Astrocyte of the cerebellum (primary cell): Measurements from ENCODE around the gene MROH8.
A peak's percentile ranks its signal among the peaks of the same experiment; 100 is the strongest.

Experiments
- DNase-seq: peaks from one replicate; pipeline ENCODE4 v3.0.0-alpha.2; 2011; ENCODE audit warnings: low read depth
- H3K4me3 ChIP-seq: 2 replicates; pipeline ENCODE4 v1.5.1; 2011; ENCODE audit warnings: mild to moderate bottlenecking, low read depth, low read length, moderate library complexity
- CTCF ChIP-seq: IDR thresholded peaks from 2 replicates; pipeline ENCODE4 v1.5.1; 2012; ENCODE audit warnings: low read length, low read depth, moderate library complexity, mild to moderate bottlenecking; ENCODE audit errors: missing control alignments
- in situ Hi-C: cut with HindIII; loops from 2 replicates; pipeline ENCODE4 v1.10.0; 2017; ENCODE audit warnings: low sequenced_read_pairs

Gene MROH8

DNA sequence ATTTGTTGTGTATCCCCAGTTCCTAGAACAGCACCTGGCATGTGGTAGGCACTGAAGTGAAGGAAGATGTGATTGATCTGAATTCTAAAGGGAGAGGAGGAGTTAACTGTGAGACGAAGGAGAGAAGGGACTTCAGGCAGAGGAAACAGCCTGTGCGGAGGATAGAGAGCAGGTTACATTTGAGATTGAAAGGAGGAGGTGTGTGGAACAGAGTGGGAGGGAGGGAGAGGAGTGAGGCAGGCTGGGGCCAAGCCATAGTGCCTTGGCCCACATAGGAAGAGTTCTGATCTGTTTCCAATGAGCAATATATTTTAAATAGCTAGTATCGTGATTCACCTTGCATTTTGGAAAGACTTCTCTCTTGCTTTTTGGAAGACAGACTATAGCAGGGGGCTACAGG lies 13.9 kb upstream of the MROH8 start:
- in situ Hi-C loops: no loop called here
- H3K4me3 ChIP-seq: no peak overlapping the region
- TF ChIP-seq CTCF: no peak
- no peak for DNase-seq

DNA sequence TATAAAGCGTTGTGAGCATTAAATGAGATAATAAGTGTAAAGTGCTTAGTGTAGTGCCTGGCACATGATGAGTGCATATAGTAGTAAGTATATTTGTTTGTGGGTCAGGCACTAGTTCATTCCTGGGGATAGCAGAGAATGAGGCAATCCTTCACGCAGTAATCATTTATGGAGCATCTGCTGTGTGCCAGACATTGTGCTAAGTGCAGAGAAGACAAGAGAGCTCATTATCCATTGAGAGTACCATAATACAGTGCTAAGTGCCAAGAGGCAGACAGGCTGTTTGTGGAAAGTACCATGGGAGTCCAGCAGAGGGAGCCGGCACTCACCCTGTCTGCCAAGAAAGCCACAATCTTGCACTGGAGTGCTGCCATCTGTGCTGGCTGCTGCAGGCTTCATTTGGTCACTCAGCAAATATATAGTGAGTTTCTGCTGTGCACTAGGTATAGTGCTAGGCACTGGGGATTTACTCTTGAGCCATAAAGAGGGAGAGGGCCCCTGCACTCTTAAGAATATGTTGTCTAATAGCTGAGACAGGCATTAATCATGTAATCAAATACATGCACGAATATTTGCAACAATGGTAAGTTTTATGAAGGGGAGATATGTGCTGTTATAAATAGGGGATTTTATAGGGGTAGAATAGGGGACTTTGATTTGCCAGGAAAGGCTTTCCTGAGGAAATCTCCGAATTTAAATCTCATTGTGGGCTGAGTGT lies 12.9 kb upstream of the MROH8 start:
- TF ChIP-seq CTCF: peak; percentile 97
- peak; percentile 92 for DNase-seq
- in situ Hi-C loops: no loop called here
- no peak overlapping the region for H3K4me3 ChIP-seq

- no peak overlapping the region for H3K4me3 ChIP-seq
- TF ChIP-seq CTCF: no peak
- in situ Hi-C loops: no loop called here
- no peak for DNase-seq
Measured at GRCh38 chr20:37190354-37191112, 11.2 kb upstream of the MROH8 start.

DNA sequence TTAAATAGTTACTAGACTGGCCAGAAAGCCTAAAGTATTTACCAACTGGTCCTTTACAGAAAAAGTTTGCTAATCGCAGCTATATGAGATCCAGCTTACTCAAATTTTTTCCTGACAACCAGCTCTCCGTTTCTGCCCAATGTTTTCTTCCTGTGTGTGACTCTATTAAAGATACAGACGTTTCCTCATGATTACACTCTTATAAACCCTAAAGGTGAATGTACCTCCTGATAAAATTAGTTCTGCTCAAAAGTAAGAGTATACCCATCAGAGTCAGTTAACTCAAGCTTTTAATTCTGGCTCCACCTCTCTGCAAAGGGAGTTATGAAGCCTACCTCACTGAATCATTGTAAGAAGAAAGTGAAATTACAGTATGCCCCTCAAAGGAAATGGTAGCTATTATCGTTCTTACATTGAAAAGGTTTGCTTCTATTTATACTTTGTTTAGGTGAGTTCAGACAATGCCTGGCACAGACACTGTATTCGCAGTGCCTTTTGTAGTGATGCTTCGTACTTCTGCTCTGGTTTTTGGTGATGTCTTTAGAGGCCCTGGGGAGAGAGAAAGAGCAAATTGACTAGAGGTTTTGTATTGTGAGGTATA lies 10.2 kb upstream of the MROH8 start:
- no peak for TF ChIP-seq CTCF
- in situ Hi-C loops: no loop called here
- no peak for DNase-seq
- no peak overlapping the region for H3K4me3 ChIP-seq

DNA sequence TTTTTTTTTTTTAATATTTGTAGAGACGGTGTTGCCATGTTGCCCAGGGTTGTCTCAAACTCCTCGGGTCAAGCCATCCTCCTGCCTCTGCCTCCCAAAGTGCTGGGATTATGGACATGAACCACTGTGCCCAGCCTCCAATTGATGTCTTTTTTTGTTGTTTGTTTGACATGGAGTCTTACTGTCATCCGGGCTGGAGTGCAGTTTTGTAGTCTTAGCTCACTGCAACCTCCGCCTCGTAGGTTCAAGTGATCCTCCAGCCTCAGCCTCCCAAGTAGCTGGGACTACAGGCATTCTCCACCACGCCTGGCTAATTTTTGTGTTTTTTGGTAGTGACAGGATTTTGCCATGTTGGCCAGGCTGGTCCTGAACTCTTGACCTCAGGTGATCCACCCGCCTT lies 9.4 kb upstream of the MROH8 start:
- TF ChIP-seq CTCF: no peak
- in situ Hi-C loops: no loop called here
- H3K4me3 ChIP-seq: no peak overlapping the region
- no peak for DNase-seq

DNA sequence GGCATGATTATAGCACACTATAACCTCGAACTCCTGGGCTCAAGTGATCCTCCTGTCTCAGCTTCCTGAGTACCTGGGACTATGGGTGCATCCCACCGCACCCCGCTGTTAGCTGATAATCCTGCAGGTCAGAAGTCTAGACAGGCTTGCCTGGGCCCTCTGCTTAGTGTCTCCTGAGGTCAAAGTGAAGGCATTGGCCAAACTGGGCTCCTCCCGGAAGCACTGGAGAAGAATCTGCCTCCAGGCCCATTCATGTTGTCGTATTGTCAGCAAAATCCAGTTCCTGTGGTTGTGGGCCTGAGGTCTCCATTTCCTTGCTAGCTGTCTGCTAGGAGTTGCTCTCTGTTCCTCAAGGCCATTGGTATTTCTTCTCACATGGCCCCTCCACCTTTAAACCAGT lies 6.3 kb upstream of the MROH8 start:
- H3K4me3 ChIP-seq: no peak overlapping the region
- DNase-seq: no peak
- no peak for TF ChIP-seq CTCF
- in situ Hi-C loops: no loop called here
